ENCODE results near the gene ASTL. TPM values are rescaled to one million over a fixed set of nuclear protein-coding genes. Genes with fewer than 3 reads are reported as not detected.

The ASTL gene
- total and polyA plus RNA-seq, 9 of the 15 experiments (the other 6 are each of a cell fraction or from before 2014, with no cell fraction given), result not detected

DNA sequence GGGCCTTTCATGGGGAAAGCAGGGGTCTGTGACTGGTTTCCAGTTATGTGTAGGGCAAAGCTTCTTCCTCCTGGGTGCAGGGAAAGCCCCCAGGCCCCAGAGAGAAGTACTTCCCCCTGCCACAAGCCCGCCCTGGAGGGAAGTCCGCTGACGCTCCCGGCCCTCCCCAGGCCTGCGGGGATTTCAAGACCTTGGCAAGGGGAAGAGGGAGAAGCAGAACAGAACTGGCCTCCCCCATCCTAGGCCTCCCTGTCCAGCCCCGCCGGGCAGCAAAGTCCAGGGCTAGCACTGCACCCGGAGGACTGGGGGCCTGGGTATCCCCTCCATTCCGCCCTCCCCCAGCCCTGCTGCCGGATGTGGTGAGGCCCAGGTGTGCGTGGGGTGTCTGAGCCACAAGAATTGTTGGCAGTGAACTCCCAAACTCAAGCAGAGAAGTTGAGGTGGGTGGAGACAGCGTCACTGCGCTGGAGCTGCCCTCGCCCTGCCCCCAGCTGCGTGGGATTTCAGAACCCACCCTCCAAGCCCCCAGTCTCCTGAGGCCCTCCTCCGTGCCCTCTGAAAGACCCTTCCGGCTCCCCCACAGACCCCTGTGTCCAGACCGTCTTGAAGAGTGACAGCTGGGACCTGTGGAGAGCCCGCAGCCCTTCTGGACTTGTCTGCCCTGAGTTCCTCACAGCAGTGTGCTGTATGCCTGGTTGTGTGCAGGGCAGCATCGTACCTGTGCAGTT lies 8.0 kb upstream of the ASTL start (continued):
- TF ChIP-seq, protein P1, sequence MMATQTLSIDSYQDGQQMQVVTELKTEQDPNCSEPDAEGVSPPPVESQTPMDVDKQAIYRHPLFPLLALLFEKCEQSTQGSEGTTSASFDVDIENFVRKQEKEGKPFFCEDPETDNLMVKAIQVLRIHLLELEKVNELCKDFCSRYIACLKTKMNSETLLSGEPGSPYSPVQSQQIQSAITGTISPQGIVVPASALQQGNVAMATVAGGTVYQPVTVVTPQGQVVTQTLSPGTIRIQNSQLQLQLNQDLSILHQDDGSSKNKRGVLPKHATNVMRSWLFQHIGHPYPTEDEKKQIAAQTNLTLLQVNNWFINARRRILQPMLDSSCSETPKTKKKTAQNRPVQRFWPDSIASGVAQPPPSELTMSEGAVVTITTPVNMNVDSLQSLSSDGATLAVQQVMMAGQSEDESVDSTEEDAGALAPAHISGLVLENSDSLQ (IDR thresholded peaks at IDR 0.05), result peak; percentile 49
- no peak for TF ChIP-seq MIER1 (IDR thresholded peaks at IDR 0.05; ENCODE audit: low read depth)
- no peak for TF ChIP-seq ZNF384 (IDR thresholded peaks at IDR 0.05; ENCODE audit: low read depth, low read length)
- no peak for TF ChIP-seq CBX5 (IDR thresholded peaks at IDR 0.05; ENCODE audit: borderline replicate concordance, low read depth)
- TF ChIP-seq CBFA2T3 (IDR thresholded peaks at IDR 0.05), result peak; percentile 30
- TF ChIP-seq, protein P2, sequence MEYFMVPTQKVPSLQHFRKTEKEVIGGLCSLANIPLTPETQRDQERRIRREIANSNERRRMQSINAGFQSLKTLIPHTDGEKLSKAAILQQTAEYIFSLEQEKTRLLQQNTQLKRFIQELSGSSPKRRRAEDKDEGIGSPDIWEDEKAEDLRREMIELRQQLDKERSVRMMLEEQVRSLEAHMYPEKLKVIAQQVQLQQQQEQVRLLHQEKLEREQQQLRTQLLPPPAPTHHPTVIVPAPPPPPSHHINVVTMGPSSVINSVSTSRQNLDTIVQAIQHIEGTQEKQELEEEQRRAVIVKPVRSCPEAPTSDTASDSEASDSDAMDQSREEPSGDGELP (CRISPR knock-in tag; IDR thresholded peaks at IDR 0.05; ENCODE audit: borderline replicate concordance), result 0 out of 2 replicates have a peak, but pooled peaks have one; percentile 3
- TF ChIP-seq ZSCAN32 (CRISPR knock-in tag; IDR thresholded peaks at IDR 0.05), result no peak
- peak; percentile 72 for TF ChIP-seq EGR1 (conservative IDR thresholded peaks at IDR 0.05)

DNA sequence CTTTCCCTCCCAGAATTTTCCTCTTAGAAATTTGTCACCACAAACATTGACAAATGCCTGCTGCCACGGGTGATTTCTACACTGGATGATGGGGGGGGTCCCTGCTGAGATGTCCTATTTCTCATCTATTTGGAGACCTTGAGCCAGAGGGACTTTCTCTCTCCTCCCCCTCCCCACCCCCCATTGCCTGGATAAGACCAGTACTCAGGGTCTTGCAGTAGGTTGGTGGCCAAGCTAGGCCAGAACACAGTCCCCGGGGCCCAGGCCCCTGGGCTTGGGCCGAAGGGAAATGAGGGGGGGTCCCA lies 7.5 kb upstream of the ASTL start:
- no peak overlapping the region for H3K9ac ChIP-seq (ENCODE audit: insufficient read depth in 1 of 2, low read depth in 2 of 2, low read length in 2 of 2)
- H3K9me1 ChIP-seq (ENCODE audit: control insufficient read depth, insufficient read depth, low read length), result no peaks in the 10 kb centered on the region
- in situ Hi-C loops (cut with MboI), result no loop called here
- no peaks in the 10 kb centered on the region for H3K36me3 ChIP-seq (ENCODE audit: control insufficient read depth, insufficient read depth, low read length)
- no peak overlapping the region for H3K4me3 ChIP-seq
- WGBS (ENCODE audit: insufficient coverage, low coverage, missing lambda C conversion rate), result 55% methylated on average over 2 of the region's 3 CpGs
- no peaks in the 10 kb centered on the region for H3K9me3 ChIP-seq (replicated peaks; ENCODE audit: control insufficient read depth, insufficient read depth, low read depth, low read length)
- no peaks in the 10 kb centered on the region for H3K79me2 ChIP-seq (ENCODE audit: control insufficient read depth, insufficient read depth, low read length)
- H3K27ac ChIP-seq (ENCODE audit: extremely low read depth, low read depth, low read length), result no peak overlapping the region
- no peak for TF ChIP-seq NFATC3 (IDR thresholded peaks at IDR 0.05)
- FAIRE-seq (no peak), DNase-seq (ENCODE audit: extremely low read depth in 1 of 4, low spot score in 3 of 4) (no peak), ATAC-seq (no peak)
- H4K20me1 ChIP-seq (replicated peaks; ENCODE audit: control insufficient read depth, insufficient read depth, low read length), result no peaks in the 10 kb centered on the region
- H3K4me2 ChIP-seq (ENCODE audit: insufficient read depth, low read length), result no peak overlapping the region
- no TSS peak for BruUV-seq (replicated peaks)
- peak overlapping the region; percentile 73 for H2AFZ ChIP-seq (ENCODE audit: low read depth, low read length)
- peaks cover 0 to 11% of the 10 kb centered on the region in 2 experiments; a peak in 2 of 5 replicates for H3K27me3 ChIP-seq (ENCODE audit: control insufficient read depth in 2 of 2, insufficient read depth in 2 of 2, low read length in 2 of 2)
- peaks cover 22 to 42% of the 10 kb centered on the region in 2 experiments for H3K4me1 ChIP-seq (replicated peaks in 1 of 2; ENCODE audit: control insufficient read depth in 2 of 2, insufficient read depth in 2 of 2, low read length in 2 of 2)
- intact Hi-C loops (cut with micrococcal nuclease), result no loop called here
- POLR2A ChIA-PET, result no interaction called here
- CTCF ChIA-PET (ENCODE audit: low intra/inter-chr PET ratio), result no interaction called here
